Stimulated activated CD4-positive, alpha-beta T cell treated with anti-CD3 and anti-CD28 coated beads, Interleukin-1b, Interleukin-23, amount 100 ng/mL, for 24 hours (primary cell): ENCODE measurements around the gene CXCL6.

ENCODE experiments used
- DNase-seq, 4 experiments: peaks; one replicate each; pipeline ENCODE4 v3.0.0-alpha.2; 2020; ENCODE audit warnings: low read depth in 4 of 4, low spot score in 1 of 4

The CXCL6 gene

DNA sequence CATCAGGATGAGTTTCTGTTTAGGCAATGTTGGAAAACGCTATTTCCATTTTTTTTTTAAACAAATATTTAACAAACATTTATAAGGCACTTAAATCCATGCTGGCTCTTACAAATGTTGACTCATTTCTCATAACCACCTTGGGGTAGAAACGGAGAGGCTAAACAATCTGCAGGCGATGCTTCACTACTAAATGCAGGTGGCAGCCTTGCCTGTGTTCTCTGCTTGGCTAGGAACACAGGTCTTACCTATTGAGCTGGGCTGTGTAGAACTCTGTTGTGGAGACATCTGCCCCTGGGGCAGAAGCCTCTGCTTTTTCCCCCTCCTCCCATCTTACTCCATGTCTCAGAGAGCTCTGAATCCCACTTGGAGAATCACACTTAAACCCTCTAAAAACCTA is 31.3 kb downstream of the CXCL6 start:
- DNase-seq, result no peak

DNA sequence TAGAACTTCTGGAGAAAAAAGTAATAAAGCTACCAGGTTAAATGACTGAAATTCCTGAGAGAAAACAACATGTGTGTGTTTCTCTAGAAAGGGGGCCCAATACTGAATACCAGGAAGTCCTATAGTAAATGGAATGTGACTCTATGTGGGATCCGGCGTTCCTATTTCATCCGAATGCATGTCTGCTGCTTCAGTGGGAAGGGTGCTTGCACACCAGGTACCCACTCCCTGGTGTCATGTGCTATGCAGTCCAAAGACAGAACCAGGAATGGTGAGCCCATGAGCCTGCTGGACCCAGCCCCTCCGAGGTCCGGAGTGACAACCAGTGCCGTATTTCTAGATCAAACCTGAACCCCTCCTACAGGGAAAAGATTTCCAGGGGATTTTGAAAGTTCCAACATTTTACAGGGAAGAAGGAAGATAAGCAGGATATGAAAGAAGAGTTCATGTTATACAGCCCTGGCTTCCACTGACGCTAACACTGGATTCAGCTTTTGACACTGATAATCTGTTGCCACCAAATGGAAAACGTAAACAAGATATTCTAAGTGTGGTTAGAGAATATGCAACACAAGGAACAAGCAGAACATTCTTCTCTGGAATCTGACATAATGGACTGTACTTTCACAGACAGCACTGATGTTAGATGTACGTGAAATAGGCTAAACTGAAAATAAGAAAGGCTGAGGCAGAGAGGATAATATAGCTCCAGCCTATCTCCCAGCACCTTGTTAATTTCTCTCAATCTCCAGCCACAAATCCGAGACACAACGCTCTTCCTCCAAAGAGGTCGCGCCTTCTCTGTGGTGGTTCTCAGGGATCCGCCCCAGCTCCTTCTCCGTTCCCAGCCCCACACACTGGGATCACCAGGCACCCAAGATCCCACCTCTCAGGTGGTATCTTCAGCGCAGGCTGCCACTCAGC is 32.0 kb downstream of the CXCL6 start:
- DNase-seq, result no peak

DNA sequence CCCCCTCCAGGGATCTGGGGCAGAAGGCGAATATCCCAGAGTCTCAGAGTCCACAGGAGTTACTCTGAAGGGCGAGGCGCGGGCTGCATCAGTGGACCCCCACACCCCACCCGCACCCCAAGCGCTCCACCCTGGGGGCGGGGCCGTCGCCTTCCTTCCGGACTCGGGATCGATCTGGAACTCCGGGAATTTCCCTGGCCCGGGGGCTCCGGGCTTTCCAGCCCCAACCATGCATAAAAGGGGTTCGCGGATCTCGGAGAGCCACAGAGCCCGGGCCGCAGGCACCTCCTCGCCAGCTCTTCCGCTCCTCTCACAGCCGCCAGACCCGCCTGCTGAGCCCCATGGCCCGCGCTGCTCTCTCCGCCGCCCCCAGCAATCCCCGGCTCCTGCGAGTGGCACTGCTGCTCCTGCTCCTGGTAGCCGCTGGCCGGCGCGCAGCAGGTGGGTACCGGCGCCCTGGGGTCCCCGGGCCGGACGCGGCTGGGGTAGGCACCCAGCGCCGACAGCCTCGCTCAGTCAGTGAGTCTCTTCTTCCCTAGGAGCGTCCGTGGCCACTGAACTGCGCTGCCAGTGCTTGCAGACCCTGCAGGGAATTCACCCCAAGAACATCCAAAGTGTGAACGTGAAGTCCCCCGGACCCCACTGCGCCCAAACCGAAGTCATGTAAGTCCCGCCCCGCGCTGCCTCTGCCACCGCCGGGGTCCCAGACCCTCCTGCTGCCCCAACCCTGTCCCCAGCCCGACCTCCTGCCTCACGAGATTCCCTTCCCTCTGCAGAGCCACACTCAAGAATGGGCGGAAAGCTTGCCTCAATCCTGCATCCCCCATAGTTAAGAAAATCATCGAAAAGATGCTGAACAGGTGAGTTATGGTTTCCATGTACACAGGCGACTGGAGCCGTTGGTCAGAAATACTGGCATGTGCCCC is 32.9 kb downstream of the CXCL6 start, which contains the start of gene CXCL1:
Gene CXCL1, plus strand, starts transcription at position 264 of the 926 bp plus-strand sequence. Its CDS starts 78 bp downstream, at position 342.
- DNase-seq, result no peak

DNA sequence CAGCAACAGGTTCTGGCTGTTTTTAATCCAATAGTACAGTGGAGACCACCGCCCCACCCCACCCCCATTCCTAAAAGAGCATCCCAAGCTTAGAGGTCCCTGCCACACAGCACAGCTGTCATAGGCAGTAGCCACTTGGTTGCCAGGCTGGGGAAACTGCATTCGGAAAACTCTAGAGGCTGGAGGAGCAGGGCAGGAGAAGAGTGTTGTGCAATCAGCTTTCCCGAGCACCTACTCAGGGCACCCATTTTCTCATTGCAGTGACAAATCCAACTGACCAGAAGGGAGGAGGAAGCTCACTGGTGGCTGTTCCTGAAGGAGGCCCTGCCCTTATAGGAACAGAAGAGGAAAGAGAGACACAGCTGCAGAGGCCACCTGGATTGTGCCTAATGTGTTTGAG is 33.8 kb downstream of the CXCL6 start:
- no peak for DNase-seq

DNA sequence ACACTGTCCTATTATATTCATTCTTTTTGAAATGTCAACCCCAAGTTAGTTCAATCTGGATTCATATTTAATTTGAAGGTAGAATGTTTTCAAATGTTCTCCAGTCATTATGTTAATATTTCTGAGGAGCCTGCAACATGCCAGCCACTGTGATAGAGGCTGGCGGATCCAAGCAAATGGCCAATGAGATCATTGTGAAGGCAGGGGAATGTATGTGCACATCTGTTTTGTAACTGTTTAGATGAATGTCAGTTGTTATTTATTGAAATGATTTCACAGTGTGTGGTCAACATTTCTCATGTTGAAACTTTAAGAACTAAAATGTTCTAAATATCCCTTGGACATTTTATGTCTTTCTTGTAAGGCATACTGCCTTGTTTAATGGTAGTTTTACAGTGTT is 34.3 kb downstream of the CXCL6 start:
- no peak for DNase-seq

DNA sequence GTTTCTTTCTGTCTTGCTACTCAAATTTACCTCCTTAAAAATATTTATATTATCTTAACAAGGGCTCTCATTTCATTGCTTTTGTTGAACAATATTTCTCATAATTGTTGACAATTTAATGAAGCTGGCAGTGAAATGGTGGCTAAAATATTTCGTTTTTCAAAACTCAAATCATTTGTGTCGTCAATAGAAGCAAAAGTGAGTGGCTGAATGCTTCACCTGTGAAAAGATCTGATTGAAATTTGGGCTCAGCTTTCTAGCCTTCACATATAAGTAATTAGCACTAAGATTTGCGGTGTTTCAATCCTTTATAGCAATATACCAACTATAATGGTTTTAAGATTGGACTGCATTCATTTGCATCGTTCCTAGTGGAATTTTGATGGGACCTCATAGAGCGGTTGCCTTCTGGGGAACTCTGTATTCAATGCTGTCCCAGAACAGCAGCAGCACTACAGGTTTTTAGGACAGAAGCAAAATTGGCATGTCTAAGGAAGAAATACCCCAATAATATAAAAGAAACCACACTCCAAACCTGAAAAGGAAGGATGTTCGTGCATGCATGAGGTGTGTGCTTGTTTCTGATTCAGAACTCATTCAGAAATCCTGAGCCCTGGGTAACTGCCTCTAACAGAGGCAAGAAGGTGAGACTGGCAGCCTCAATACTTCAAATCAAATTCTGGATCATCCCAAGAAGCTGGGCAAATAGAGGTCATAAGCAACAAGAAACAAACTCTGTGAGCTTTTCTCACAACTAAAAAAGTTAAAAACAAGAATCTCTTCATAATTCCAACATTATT is 35.2 kb downstream of the CXCL6 start:
- no peak for DNase-seq

DNA sequence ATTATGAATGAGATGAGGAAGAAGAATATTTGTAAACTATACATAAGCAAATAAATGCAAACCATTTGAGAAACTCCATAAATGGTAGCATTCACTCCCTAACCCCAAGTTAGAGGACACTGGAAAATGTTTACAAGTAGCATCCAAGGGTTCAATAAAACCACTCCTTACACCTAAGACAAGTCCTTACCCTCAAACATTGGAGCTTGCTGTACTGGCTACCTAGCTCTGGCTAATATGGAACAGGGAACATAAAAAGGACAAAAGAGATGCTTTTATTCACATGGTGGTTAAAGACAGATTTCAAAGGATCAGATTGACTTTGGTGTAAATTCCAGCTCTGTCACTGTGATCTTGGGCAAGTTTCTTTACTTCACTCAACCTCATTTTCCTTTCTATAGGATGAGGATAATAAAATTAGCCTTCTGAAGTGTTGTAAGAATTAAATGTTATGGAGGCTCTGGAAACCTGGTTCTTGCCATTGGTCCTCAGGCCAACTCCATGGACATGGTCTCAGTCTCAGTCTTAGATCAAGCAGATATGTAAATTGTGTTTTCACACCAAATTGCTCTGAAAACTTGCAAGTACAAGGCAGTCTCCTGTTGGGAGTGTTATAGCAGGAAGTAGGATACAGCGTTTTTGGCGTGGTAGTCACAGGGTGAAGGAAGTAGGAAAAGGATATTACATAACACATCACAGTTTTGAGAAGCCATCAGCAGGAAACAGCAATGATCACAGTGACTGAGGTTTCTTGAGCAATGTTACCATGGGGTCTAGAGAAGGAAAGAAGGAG is 36.0 kb downstream of the CXCL6 start:
- DNase-seq, result no peak

DNA sequence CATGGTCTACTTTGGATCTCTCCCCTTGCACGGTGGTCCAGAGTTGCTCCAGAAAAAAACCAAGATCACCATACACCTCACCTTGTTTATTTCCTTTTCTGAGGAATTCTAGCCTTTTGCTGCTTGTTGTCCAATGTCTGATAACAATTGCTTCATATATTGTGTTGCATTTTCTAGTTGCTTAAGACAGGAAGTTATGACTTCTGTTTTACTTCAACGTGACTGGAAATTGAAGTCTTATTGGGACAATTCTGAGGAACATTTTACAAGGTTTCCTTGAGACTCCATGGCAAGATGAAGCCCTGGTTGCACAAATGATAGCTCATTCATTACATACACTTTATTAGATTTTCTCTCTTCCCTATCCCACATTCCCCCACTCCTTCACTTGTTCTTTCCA is 37.9 kb downstream of the CXCL6 start:
- DNase-seq, result no peak

DNA sequence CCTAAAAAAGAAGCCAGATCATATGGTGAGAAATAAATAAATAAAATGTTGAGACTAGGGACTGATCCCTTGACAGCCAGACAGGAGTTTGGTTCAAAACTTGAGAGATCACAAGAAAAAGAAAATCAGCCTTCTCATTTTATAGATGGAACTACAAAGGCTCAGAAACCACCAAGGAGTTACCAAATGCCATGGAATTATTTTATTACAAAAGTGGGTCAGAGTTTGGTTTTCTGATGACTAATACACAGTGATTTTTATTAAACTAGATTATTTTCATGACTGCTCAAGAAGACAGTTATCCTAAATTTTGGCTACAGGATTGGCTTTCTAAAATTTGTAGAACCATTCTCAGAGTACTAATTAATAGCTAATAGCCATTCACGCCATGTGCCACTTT is 38.9 kb downstream of the CXCL6 start:
- DNase-seq, result no peak

DNA sequence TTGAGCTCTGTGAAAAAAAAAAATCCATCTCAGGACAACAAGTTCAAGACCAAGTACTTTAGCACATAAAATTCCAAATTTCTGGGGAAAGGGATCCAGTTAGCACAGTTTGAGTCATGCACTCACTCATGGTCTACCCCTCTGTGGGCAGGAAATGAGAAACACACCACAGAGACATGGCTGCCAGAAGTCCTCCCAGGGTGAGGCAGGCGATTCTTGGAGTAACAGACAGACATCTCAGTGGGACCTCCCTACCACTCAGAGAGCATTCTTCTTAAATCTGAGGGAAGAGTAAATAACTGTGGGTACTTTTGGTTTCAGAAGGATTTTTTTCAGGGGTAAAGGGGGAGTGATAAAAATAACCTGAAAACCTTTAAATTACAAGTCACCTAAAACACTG is 46.8 kb downstream of the CXCL6 start:
- no peak for DNase-seq

DNA sequence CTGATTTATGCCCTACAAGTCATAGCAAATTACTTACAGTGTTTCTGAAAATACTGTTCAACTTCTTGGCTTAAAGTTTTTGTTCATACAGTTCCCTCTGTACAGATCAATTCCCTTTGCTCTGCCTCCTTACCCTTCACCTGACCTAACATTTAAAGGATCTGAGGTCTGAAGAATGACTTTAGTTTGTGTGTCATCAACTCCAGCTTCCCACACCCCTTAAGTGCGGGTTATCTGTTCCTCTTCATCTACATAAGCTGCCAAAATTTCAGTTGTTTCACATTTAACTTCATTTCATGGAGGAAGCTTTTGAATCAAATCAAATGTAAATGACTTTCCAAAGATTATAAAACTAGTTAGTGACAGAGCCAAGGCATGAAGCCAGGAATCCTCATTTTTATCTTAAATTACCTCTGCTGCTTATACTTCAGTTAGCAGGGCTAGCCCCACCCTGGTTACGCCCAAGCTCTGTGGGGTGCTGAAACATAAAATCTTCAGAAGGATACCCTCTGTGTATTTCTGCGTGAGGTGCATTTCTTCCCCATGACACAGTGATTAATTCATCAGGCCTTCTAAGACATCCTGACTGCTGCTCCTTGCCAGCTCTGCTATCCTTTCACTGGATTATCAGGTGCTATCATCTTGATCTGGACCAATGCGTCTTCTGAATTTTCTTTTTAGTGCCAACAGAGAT is 49.2 kb downstream of the CXCL6 start:
- no peak for DNase-seq
